Keratinocyte (primary cell): Measurements from ENCODE around the gene HERPUD1. TPM values are rescaled to one million over a fixed set of nuclear protein-coding genes. Genes with fewer than 3 reads are reported as not detected.

Source experiments
- DNase-seq: peaks from one replicate; pipeline ENCODE4 v3.0.0-alpha.2; 2011; ENCODE audit warnings: low read depth, missing footprints, low spot score
- FAIRE-seq: peaks from 2 replicates; lab custom pipeline; 2011; peaks lifted over from hg19 to GRCh38; lab: Jason Lieb, UNC
- H2AFZ ChIP-seq: 2 replicates; pipeline ENCODE4 v1.6.0; 2012; ENCODE audit warnings: low read length, control low read depth, inconsistent platforms; ENCODE audit not compliant: control insufficient read depth
- H3K27ac ChIP-seq: 2 replicates; pipeline ENCODE4 v1.5.1; 2011; ENCODE audit warnings: low read length; ENCODE audit not compliant: control insufficient read depth, insufficient read depth
- H3K27me3 ChIP-seq: 3 replicates; pipeline ENCODE4 v1.6.0; 2011; ENCODE audit warnings: low read length; ENCODE audit not compliant: control insufficient read depth, insufficient read depth; ENCODE audit errors: extremely low read depth
- H3K36me3 ChIP-seq, 2 experiments: 2 replicates in 1 of 2; 3 replicates in 1 of 2; pipeline ENCODE4 v1.5.1; 2011; ENCODE audit warnings: low read length in 2 of 2, mild to moderate bottlenecking in 1 of 2; ENCODE audit not compliant: control insufficient read depth in 2 of 2, insufficient read depth in 2 of 2; ENCODE audit errors: extremely low read depth in 1 of 2
- H3K4me1 ChIP-seq: 3 replicates; pipeline ENCODE4 v1.5.1; 2011; ENCODE audit warnings: low read length; ENCODE audit not compliant: control insufficient read depth, insufficient read depth; ENCODE audit errors: extremely low read depth
- H3K4me2 ChIP-seq: 3 replicates; pipeline ENCODE4 v1.6.0; 2011; ENCODE audit warnings: low read depth, low read length; ENCODE audit not compliant: control insufficient read depth, insufficient read depth; ENCODE audit errors: extremely low read depth
- H3K4me3 ChIP-seq, 3 experiments: fragments of 200-600 bp in 1 of 3; sonication (generic) in 1 of 3; 2 replicates in 2 of 3; 3 replicates in 1 of 3; pipeline ENCODE4 v1.5.1; 2011 to 2016; ENCODE audit warnings: low read length in 3 of 3, mild to moderate bottlenecking in 3 of 3, control low read depth in 2 of 3, inconsistent platforms in 1 of 3, low read depth in 1 of 3, mixed read lengths in 1 of 3, mixed run types in 1 of 3, moderate library complexity in 1 of 3; ENCODE audit not compliant: control insufficient read depth in 2 of 3, insufficient read depth in 2 of 3; ENCODE audit errors: extremely low read depth in 1 of 3
- H3K79me2 ChIP-seq: 2 replicates; pipeline ENCODE4 v1.6.0; 2012; ENCODE audit warnings: low read length; ENCODE audit not compliant: control insufficient read depth, insufficient read depth
- H3K9ac ChIP-seq: 3 replicates; pipeline ENCODE4 v1.6.0; 2011; ENCODE audit warnings: low read length; ENCODE audit not compliant: control insufficient read depth, insufficient read depth; ENCODE audit errors: extremely low read depth
- H3K9me1 ChIP-seq: 3 replicates; pipeline ENCODE4 v1.6.0; 2011; ENCODE audit warnings: low read length; ENCODE audit not compliant: control insufficient read depth, insufficient read depth; ENCODE audit errors: extremely low read depth
- H3K9me3 ChIP-seq: 2 replicates; pipeline ENCODE4 v1.5.1; 2012; ENCODE audit warnings: low read depth, low read length; ENCODE audit not compliant: control insufficient read depth
- H4K20me1 ChIP-seq: 3 replicates; pipeline ENCODE4 v1.6.0; 2011; ENCODE audit warnings: low read length; ENCODE audit not compliant: control insufficient read depth, insufficient read depth; ENCODE audit errors: extremely low read depth
- EZH2 ChIP-seq: IDR thresholded peaks from one replicate; pipeline ENCODE4 v1.6.1; 2012; ENCODE audit warnings: inconsistent platforms, mild to moderate bottlenecking, low read length, moderate library complexity
- dilution Hi-C: fragments of 300-500 bp; cut with MboI; formaldehyde crosslinking; loops from one replicate; pipeline ENCODE4 v1.7.0; 2020; ENCODE audit warnings: low sequenced_read_pairs; ENCODE audit not compliant: extremely low pct_ligation_motif_present
- polyA plus RNA-seq, 5 experiments: library from polyadenylated mRNA; depleted of rRNA in 3 of 5; stranded (reverse) in 3 of 5; stranded (forward) in 1 of 5; unstranded in 1 of 5; fragments of >200 nt; gene quantifications; 1 replicate in 1 of 5; 2 replicates in 3 of 5; 3 replicates in 1 of 5; pipeline versions ENCODE4 v1.2.1 to v1.2.3, GENCODE V29; 2011 to 2012; ENCODE audit warnings: missing spikeins in 2 of 5, low read depth in 1 of 5, low replicate concordance in 1 of 5
- TF ChIP-seq, protein P1 (sequence below), 3 experiments: IDR thresholded peaks in 1 of 3; conservative IDR thresholded peaks in 1 of 3; optimal IDR thresholded peaks in 1 of 3; 2 replicates in 2 of 3; 3 replicates in 1 of 3; pipeline versions ENCODE3 to v1.5.1; 2011; ENCODE audit warnings: low read length in 3 of 3, mild to moderate bottlenecking in 3 of 3, moderate library complexity in 2 of 3, control low read depth in 1 of 3, inconsistent platforms in 1 of 3; ENCODE audit not compliant: insufficient read depth in 2 of 3; ENCODE audit errors: extremely low read depth in 1 of 3

HERPUD1 gene
- polyA plus RNA-seq, 1 donor (not counting 4 experiments of a cell fraction or from before 2014, with no cell fraction given): 183 TPM

- Histone ChIP-seq H4K20me1 (no peaks in the 10 kb centered on the region), H3K4me3 (no peak overlapping the region), H3K9me1 (no peaks in the 10 kb centered on the region), H3K4me1 (peaks cover 52% of the 10 kb centered on the region), H3K79me2 (no peaks in the 10 kb centered on the region), H2AFZ (no peak overlapping the region), H3K9me3 (no peaks in the 10 kb centered on the region), H3K36me3 (no peaks in the 10 kb centered on the region), H3K4me2 (peak overlapping the region; percentile 34), H3K9ac (no peak overlapping the region), H3K27me3 (no peaks in the 10 kb centered on the region), H3K27ac (peak overlapping the region; percentile 52)
- FAIRE-seq (peak; percentile 91), DNase-seq (no peak)
- dilution Hi-C loops: no loop called here
- TF ChIP-seq, protein P1, sequence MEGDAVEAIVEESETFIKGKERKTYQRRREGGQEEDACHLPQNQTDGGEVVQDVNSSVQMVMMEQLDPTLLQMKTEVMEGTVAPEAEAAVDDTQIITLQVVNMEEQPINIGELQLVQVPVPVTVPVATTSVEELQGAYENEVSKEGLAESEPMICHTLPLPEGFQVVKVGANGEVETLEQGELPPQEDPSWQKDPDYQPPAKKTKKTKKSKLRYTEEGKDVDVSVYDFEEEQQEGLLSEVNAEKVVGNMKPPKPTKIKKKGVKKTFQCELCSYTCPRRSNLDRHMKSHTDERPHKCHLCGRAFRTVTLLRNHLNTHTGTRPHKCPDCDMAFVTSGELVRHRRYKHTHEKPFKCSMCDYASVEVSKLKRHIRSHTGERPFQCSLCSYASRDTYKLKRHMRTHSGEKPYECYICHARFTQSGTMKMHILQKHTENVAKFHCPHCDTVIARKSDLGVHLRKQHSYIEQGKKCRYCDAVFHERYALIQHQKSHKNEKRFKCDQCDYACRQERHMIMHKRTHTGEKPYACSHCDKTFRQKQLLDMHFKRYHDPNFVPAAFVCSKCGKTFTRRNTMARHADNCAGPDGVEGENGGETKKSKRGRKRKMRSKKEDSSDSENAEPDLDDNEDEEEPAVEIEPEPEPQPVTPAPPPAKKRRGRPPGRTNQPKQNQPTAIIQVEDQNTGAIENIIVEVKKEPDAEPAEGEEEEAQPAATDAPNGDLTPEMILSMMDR (optimal IDR thresholded peaks at IDR 0.05 in 1 of 3, IDR thresholded peaks at IDR 0.05 in 1 of 3, conservative IDR thresholded peaks at IDR 0.05 in 1 of 3; ENCODE audit: extremely low read depth in 1 of 3, insufficient read depth in 2 of 3, low read length in 3 of 3): no peak
- TF ChIP-seq EZH2: no peak
Measured at GRCh38 chr16:56910654-56911539, 21.0 kb upstream of the HERPUD1 start.

GRCh38 chr16:56911771-56912571 is 20.0 kb upstream of the HERPUD1 start:
- Histone ChIP-seq H3K9ac (no peak overlapping the region), H2AFZ (no peak overlapping the region), H3K79me2 (no peaks in the 10 kb centered on the region), H3K27me3 (no peaks in the 10 kb centered on the region), H3K4me3 (no peak overlapping the region), H3K36me3 (no peaks in the 10 kb centered on the region), H3K27ac (no peak overlapping the region), H4K20me1 (no peaks in the 10 kb centered on the region), H3K9me1 (no peaks in the 10 kb centered on the region), H3K9me3 (no peaks in the 10 kb centered on the region), H3K4me1 (peaks cover 52% of the 10 kb centered on the region), H3K4me2 (peak overlapping the region; percentile 45)
- TF ChIP-seq, protein P1 (optimal IDR thresholded peaks at IDR 0.05 in 1 of 3, IDR thresholded peaks at IDR 0.05 in 1 of 3, conservative IDR thresholded peaks at IDR 0.05 in 1 of 3; ENCODE audit: extremely low read depth in 1 of 3, insufficient read depth in 2 of 3, low read length in 3 of 3): no peak
- no peak for TF ChIP-seq EZH2
- FAIRE-seq (no peak), DNase-seq (no peak)
- dilution Hi-C loops: no loop called here
